ENCODE results near the gene VASH1.

The VASH1 gene

DNA sequence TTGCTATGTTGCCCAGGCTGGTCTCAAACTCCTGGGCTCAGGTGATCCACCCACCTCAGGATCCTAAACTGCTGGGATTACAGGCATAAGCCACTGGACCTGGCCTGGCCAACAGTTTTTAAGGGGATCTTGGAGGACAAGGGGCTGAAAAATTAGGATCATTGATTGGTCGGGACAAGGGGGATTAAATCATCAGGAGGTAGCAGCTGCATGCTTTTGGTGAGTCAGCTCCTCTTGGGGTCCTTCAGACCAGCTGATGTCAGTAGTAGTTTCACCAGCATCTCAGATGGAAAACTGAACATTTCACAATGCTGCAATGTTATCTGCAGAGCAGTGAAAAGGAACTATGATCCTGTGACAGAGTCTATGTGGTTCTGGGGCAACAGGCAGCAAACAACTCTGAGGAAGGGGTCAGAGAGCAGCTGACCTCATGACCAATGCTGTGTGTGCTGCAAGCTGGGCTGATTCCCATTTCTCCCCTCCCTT is 71.3 kb downstream of the VASH1 start:
- no peak for DNase-seq (ENCODE audit: low read depth in 2 of 2)
